HG02943 (cell line): ENCODE measurements around the gene SP100.
"Not testable (repeated sequence)": the region's sequence is repeated elsewhere in the genome, so short reads cannot be mapped to it uniquely, and the experiment has no call there.

Experiments
- ATAC-seq: cut with Tn5 transposase; IDR thresholded peaks from one replicate; pipeline ENCODE4 v1.9.1; 2021; ENCODE audit warnings: mild to moderate bottlenecking, low read depth, moderate library complexity; ENCODE audit not compliant: unreplicated experiment

SP100 gene

DNA sequence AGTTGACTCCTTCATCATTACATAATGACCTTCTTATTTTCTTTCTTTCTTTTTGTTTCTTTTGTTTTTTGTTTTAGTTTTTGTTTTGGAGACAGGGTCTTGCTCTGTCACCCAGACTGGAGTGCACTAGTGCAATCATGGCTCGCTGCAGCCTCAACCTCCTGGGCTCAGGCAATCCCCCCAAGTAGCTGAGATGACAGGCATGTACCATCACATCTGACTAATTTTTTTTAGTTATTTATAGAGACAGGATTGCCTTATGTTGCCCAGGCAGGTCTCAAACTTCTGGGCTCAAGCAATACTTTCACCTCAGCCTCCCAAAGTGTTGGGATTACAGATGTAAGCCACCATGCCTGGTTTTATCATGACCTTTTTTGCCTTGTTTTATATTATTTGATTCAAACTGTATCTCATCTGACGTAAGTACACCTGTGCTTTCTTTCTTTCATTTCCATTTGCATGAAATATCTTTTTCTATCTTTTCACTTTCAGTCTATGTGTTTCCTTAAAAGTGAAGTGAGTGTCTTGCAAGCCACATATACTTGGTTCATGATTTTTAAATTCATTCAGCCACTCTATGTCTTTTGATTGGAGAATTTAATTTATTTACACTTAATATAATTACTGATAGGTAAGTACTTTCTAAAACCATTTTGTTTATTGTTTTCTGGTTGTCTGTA lies 39.1 kb downstream of the SP100 start:
- no peak for ATAC-seq

DNA sequence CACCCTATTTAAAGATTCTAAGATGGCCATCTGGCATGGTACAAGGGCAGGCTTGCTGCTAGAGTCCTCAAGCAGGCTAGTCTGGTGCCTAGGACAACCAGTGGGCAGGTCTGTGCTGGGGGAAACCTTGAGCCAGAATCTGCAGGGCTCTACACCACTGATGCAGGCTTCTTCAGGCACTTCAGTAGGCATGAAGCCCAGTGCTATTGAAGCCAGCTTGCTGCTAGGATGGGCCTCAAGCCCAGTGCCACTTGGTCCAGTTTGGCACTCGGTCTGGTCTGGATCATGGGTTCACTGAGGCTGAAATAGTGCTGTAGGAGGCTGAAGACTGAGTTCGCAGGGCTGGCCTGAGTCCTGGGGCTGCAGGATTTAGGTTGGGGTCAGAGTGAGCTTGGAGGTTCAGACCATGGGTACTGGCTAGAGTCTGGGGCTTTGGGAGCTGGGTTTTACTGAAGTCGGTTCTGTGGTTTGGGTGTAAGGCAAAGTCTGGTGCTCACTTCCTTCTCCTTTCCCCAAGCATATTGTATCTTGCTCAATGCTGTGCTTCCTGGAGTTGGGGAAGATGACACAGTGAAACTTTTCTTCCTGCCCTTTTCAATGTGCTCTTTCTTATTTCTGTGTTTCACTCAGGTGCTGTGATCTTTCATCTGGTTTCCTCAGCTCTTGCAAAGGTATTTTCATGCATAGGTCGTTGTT lies 41.2 kb downstream of the SP100 start:
- no peak for ATAC-seq

DNA sequence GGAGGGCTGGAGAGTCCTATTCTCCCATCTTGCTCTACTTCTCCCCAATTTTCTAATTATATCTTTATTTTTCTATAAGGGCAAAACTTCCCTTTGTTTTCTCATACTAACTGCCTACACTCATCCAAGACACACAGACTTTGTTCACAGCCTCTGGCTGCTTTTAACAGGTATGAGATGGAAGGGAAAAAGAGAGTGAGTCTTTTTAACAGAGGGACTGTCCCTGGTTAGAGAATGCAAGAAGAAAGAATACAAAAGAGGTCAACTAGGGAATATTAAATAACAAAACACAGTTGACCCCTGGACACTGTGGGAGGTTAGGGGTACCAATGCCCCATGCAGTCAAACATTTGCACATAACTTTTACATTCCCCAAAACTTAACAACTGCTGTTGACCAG lies 41.8 kb downstream of the SP100 start:
- ATAC-seq, result no peak

DNA sequence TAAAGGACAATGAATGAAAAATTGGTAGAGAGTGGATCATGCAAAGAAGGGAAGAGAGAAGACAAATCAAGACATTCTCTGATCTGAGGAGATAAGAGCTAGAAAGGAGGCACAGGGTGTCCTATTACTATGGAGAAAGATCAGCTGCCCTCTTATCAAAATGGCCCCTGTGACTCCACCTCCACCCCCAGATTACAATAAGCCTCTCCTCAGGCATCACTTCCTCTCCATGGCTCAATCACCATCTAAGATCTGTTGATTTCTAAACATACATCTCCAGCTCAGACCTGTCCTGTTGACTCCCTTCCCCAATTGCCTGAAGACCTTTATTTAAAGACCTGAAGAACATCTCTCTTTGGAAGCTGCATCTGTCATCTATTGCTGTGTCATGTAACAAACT lies 43.2 kb downstream of the SP100 start:
- ATAC-seq, result no peak

DNA sequence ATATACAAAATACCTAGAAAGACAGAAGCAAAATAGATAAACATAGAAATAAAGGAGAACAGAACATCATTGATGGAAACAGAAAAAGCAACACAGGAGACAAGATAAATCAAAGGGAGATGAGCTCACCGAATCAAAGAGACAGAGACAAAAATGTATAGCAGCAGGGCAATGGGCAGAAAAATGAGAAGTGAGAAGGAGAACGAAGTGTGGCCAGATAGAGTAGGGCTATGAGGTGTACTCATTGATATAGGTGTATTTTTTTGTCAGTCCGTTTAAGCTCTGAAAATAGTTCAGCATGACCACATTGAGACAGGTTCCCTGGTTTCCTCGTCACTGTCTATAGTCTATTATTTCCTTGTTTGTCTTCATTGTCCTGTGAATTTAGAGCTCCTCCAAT lies 55.1 kb downstream of the SP100 start:
- no peak for ATAC-seq

DNA sequence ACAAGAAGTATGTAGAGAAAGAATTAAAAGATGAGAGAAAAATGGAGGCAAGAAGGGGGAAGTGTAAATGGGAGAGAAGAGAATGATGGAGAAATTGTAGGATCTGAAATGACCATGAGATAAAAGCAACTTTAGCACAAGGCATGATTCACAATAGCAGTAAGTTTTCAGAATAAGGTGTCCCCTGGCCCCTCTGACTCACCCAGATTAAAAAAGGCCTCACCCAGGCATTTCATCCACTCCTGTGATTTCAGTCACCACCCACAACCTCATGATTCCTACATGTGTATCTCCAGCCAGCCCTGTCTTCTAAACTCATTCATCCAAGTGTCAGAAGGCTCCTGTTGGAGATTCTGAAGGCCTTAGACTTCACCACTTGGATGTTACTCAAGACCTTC lies 56.6 kb downstream of the SP100 start:
- no peak for ATAC-seq

DNA sequence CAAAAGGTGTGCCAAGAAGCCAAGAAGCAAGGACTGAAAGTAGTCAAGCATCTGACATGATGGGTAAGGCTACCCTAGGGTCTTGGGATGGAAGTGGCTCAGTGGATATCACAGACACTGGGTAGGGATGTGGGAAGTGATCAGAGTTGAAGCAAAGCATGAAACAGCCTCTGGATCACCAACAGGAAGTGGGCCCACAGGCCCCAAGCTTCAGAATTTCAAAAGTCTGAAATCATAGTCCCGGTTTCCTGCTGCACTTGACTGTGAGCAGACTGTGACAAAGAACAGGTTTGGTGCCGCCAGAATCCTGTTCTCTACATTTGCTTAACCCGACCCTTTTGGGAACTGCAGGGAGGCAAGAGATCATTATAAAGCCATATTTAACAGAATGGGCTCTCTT lies 57.4 kb downstream of the SP100 start:
- ATAC-seq, result no peak

DNA sequence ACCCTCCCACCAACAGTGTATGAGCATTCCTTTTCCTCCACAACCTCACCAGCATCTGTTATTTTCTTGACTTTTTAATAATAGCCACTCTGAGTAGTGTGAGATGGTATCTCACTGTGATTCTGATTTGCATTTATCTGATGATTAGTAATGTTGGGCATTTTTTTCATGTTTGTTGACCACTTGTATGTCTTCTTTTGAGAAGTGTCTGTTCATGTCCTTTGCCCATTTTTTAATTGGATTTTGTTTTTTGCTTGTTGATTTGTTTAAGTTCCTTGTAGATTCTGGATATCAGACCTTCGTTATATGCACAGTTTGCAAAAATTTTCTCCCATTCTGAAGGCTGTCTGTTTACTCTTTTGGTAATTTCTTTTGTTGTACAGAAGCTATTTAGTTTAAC lies 59.1 kb downstream of the SP100 start:
- ATAC-seq, result no peak

DNA sequence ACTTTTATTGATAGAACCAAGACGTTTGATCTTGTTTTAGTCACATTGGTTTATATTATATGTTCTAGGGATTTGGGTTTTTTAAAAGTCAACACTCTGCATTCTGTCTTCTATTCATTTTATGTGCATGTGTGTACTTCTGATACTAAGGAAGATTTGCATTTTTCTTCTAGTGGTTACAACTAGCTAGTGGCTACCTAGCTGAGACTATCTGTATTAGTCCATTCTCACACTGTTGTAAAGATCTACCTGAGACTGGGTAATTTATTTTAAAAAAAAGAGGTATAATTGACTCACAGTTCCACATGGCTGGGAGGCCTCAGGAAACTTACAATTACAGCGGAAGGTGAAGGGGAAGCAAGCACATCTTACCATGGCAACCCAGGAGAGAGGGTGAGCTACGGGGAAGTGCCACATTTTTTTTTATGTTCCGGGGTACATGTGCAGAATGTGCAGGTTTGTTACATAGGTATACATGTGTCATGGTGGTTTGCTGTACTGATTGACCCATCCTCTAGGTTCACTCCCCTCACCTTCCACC lies 69.9 kb downstream of the SP100 start:
- ATAC-seq, result no peak

DNA sequence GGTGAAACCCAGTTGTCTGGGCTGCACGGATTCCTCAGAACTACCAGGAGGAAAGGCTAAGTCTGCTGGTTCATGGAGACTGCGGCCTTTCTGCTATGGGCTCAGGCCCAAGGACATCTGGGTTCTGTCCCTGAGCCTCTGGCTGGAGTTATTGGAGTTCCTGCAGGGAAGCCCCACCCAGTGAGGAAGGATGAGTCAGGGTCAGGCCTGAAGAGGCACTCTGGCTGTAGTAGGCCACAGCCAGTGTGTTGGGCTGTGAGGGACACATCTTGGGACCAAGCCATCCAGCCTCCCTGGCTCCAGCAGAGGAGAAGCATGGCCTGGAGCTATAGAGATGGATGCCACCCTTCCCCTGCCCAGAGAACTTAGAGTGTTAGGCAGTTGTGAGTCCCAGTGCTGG lies 75.2 kb downstream of the SP100 start:
- not testable (repeated sequence) for ATAC-seq

DNA sequence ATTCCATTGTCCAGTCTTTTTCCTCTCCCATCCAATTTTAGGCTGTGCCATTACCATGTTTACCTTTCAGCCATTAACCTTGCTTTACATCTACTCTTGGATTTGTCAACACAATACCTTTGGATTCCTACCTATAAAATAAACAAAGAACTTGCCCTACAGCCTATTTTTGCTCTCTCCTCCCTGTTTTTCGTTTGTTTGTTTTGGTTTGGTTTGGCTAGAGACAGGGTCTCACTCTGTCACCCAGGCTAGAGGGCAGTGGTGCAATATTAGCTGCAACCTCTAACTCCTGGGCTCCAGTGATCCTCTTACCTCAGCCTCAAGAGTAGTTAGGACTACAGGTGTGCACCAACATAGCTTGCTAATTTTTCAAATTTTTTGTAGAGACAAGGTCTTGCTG lies 76.1 kb downstream of the SP100 start:
- ATAC-seq, result no peak

DNA sequence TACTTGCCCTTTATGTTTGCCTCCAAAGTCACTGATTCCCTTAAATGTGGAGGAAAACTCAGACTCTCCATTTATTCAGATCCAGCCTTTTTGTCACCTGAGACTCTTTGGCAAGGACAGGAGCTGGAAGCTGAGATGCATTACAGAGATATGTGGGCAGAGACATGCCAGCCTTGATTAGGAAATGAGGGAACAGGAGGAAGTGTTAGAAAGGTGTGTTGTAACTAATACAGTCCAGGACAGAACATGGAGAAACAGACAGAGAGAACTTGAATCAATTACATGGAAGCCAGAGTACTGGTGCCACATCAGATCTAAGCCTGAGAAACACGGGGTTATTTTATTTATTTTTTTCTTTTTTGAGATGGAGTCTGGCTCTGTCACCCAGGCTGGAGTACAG lies 79.0 kb downstream of the SP100 start:
- no peak for ATAC-seq

DNA sequence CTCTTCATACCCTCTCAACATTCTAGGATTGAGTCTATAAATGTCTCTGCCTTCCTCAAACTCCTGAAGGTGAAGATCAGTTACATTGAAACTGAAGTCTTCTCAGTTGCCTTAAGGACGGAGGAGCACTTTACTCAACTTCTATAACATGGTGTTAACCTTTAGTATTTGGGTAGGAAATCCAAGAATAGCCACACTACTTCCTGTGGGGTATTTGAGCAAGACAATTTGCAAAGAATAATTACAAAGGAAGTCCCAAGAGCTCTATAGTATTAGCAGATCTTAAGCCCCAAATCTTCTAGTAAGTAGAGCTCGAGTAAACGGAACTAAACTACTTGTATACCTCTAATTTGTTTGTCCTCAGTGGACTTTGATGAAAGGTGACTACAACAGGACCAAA lies 80.9 kb downstream of the SP100 start:
- no peak for ATAC-seq

DNA sequence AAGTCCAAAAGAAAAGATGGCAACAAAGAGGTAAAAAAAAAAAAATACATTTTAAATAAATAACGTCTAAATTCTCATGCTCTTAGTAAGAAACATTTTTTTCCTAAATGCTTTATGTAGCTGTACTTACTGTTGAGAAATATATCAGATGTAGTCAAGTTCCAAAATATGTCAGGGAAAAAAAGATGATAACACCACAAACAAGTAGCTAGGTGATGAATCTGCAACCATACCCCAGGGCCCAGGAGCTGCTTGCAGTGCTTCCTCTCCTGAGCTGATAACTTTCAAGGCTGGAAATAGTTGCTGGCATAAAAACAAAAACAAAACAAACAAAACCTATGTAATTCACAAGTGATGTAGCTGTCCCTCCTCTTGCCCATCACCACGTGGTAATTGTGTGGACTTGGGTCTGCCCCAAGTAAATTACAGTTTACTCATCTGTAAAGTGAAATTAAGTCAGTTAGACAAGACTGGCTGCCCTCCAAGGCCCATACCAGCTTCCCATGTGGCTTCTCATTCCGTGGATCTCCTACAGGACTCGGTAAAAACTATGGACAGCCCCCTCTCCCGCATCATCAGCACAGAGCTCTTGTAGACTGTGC lies 82.6 kb downstream of the SP100 start:
- no peak for ATAC-seq

DNA sequence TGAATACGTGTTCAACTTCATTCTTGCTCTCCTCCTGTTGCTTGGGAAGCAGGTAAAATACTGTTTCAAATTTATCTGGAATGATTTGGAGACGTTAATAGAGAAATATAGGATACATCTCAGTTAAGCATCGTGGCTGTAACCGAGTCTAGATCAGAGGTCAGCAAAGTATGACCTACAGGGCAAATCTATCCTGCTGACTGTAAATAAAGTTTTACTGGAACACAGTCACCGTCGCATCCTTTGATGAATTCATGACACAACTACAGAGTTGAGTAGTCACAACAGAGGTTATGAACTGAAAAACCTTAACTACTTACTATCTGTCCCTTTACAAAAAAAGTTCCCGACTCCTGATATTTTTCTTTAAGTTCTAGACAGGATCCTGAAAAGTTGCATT lies 86.6 kb downstream of the SP100 start:
- ATAC-seq, result no peak

DNA sequence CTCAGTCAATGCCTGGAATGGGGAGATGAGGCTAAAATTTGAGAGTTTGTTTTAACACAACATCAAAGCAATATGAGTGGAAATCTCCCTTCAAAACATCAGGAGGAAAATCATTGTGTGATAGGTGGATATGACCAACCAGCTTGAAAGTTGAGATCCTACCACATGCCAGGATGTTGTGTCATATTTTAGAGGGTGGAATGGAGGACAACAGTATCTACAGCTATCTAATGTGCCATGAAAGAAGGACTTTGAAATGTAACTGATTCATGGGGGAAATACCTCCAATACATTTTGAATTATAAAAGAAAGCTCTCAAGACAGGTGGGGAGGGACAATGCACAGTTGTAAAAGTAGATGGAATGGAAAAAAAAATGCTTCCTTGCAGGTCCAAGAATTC lies 87.8 kb downstream of the SP100 start:
- ATAC-seq, result no peak

DNA sequence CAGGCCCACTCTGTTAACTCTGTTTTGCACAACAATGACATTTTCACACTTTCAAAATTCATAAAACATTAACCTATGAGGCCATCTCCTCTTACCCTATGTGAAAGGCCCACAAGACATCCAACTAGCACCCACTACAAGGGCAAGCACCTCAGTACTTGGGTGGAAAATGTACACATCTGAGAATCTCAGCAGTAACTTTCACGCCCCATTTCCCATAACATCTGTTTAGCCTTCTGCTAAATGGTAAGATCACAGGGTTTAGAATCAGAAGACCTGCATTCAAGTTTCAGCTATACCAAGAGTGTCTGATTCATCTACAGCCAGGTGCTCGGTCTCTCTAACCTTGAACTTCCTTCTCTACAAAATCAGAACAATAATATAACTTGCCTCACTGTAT lies 89.2 kb downstream of the SP100 start:
- peak; percentile 84 for ATAC-seq

DNA sequence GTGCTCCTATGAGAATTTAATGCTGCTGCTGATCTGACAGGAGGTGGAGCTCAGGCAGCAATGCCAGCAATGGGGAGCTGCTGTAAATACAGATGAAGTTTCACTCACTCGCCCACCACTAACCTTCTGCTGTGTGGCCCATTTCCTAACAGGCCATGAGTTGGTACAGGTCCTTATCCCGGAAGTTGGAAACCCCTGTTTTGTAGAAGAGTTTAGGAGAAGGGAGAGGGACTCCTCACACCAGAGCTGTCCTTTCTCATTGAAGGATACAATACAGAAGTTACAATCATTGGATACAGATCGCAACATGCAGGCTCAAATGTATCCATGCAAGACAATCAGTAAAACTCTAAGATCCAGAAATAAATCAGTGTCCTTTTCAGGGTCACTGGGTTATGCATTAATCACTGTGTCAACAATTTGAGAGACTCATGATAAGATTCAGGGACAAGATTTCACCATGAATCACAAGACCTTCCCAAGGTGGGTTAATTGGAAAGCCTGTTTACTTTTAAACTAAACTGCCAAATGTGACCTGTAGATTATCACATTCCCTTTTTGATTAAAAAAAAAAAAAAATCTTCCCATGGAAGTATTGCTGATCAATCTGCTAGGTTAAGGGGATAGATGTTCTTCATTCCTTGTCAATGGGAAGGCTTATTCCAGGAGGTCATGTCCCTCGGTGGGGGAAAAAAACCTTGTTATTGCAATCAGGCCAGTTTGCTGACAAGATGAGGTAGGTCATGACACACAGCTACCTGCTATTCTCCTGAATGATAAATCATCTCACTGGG lies 97.2 kb downstream of the SP100 start:
- no peak for ATAC-seq

DNA sequence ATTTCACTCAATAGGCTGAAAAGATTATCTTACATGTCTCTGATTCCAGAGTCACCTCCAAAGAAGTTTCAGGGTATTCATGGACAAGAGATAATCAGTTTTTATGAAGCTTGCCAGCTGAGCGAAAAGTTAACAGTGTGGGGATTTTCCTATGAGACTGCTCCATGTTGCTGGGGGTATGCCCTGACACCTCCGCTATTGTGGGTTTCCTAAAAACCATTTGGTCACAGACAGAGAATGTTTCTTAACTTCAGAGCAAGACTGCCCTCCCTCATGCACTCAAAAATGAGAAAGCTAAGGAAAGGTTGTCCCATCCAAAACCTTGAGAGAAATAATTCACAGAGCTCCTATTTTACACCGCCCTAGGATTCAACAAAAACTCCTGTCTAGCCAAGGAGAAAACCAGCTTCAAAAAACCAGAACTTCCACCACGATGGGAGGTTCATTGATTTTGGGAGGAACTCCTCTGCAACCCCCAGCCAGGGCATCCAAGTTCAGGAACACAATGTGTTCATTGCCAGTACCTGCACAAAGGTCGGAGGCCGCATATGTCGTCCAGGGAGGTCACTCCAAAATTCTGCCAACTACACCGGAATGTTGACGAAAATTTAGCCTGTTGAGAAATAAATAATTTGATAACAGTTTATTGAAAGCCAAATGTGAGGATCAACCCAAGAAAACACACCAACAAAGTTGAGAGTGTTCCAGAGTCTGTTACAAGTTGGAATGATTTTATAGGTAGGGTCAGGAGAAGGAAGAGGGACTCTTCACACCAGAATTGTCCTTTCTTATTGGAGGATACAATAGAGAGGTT lies 104.3 kb downstream of the SP100 start:
- no peak for ATAC-seq

DNA sequence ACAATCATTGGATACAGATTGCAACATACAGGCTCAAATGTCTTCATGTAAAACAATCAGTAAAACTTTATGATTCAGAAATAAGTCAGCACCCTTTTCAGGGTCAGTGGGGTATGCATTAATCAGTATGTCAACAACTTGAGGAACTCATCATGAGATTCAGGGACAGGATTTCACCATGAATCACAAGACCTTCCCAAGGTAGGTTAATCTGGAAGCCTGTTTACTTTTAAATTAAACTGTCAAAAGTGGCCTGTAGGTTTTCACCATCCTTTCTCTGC lies 104.8 kb downstream of the SP100 start:
- ATAC-seq, result no peak
